Naive thymus-derived CD8-positive, alpha-beta T cell (primary cell): ENCODE data around the gene JAGN1. TPM values are rescaled to one million over a fixed set of nuclear protein-coding genes. Genes with fewer than 3 reads are reported as not detected.
A peak's percentile ranks its signal among the peaks of the same experiment; 100 is the strongest.

ENCODE experiments used
- ATAC-seq, 2 donors: fragments of 150-1000 bp; cut with Tn5 transposase in 1 of 2; sonication (Bioruptor Pico), chemical (Tn5 transposase) in 1 of 2; 1 replicate in 1 of 2; 2 replicates in 1 of 2; pipeline ENCODE4 v1.10.0; 2021; ENCODE audit warnings: mild to moderate bottlenecking in 2 of 2, moderate library complexity in 2 of 2
- POLR2A ChIA-PET: fragments of 350-600 bp; sonication (Branson Sonifier 250); formaldehyde crosslinking; loops from one replicate; lab custom pipeline; 2021; ENCODE audit warnings: antibody characterized with exemption; lab: Charles Lee
- DNase-seq, 10 donors: peaks; one replicate each; pipeline versions ENCODE4 v3.0.0 to v3.0.0-alpha.2; 2020 to 2022
- H3K27ac Mint-ChIP-seq, 10 donors: one replicate each; pipeline ENCODE4 v1.8.0; 2020 to 2022; ENCODE audit warnings: mild to moderate bottlenecking in 10 of 10, mixed read lengths in 10 of 10, moderate library complexity in 4 of 10, inconsistent platforms in 1 of 10
- H3K27me3 Mint-ChIP-seq, 5 donors: one replicate each; pipeline ENCODE4 v1.8.0; 2021 to 2022; ENCODE audit warnings: mixed read lengths in 5 of 5
- H3K36me3 Mint-ChIP-seq, 3 donors: one replicate each; pipeline ENCODE4 v1.8.0; 2020 to 2022; ENCODE audit warnings: mixed read lengths in 3 of 3, mild to moderate bottlenecking in 2 of 3, inconsistent platforms in 1 of 3
- H3K4me1 Mint-ChIP-seq, 4 donors: one replicate each; pipeline ENCODE4 v1.8.0; 2021 to 2022; ENCODE audit warnings: mixed read lengths in 4 of 4
- H3K4me3 Mint-ChIP-seq, 10 donors: one replicate each; pipeline ENCODE4 v1.8.0; 2020 to 2022; ENCODE audit warnings: mild to moderate bottlenecking in 10 of 10, mixed read lengths in 10 of 10, moderate library complexity in 6 of 10, inconsistent platforms in 1 of 10
- H3K9me3 Mint-ChIP-seq, 9 donors: one replicate each; pipeline ENCODE4 v1.8.0; 2020 to 2022; ENCODE audit warnings: mixed read lengths in 9 of 9, mild to moderate bottlenecking in 3 of 9, inconsistent platforms in 1 of 9, moderate library complexity in 1 of 9
- polyA plus RNA-seq, 3 donors: library from polyadenylated mRNA; unstranded; fragments of 300-500 nt; fragmentation: Illumina TruSeq; gene quantifications; one replicate each; pipeline ENCODE4 v1.2.3, GENCODE V29; 2021
- total RNA-seq, 8 experiments: library from RNA in 2 of 8; stranded (reverse) in 2 of 8; gene quantifications; one replicate each; pipeline ENCODE4 v1.2.3 and lab custom pipeline; 2021 to 2026

JAGN1 gene
- total and polyA plus RNA-seq, 5 experiments from 2014 or later = 38.0 to 48.5 (median 39.8) TPM

GRCh38 chr3:9942934-9943690 lies 52.7 kb downstream of the JAGN1 start:
- POLR2A ChIA-PET = interaction anchor here (0.7 to 4.0 kb wide), 2 partner anchors 9 to 10 kb away, joined by 3 to 33 read pairs; partner anchors contain the start of genes CRELD1 and PRRT3
- Mint-ChIP-seq H3K27ac (peak overlapping the region in 5 of 10 donors; percentile 21 to 70 (median 55)), H3K4me3 (peak overlapping the region in 2 of 10 donors; percentile 36 to 67)

More at GRCh38 chr3:9942934-9943690, 52.7 kb downstream of the JAGN1 start:
- no peak for ATAC-seq
- no peaks in the 10 kb centered on the region for H3K27me3 Mint-ChIP-seq
- H3K4me1 Mint-ChIP-seq = peaks cover 0 to 9% (median 4%) of the 10 kb centered on the region in 4 donors
- peaks cover 0 to 14% (median 2%) of the 10 kb centered on the region in 3 donors for H3K36me3 Mint-ChIP-seq
- DNase-seq = peak in 1 of 10 donors; percentile 27
- no peaks in the 10 kb centered on the region for H3K9me3 Mint-ChIP-seq

Other genes with a start within 250 kb of the JAGN1 start
- 10 to 100 TPM; 94.0 to 97.8 TPM for gene MTMR14, start 241.1 kb upstream of the JAGN1 start, total RNA-seq
- gene MTMR14, start 241.1 kb upstream of the JAGN1 start, polyA plus RNA-seq = 10 to 100 TPM; 52.8 to 58.9 (median 57.9) TPM
- under 1 TPM in 1 of 2 experiments, not detected in 1; 0.55 TPM for gene CPNE9, start 186.8 kb upstream of the JAGN1 start, total RNA-seq
- gene CPNE9, start 186.8 kb upstream of the JAGN1 start, polyA plus RNA-seq = not detected
- 10 to 100 TPM; 41.2 to 43.9 TPM for gene BRPF1, start 158.9 kb upstream of the JAGN1 start, total RNA-seq
- gene BRPF1, start 158.9 kb upstream of the JAGN1 start, polyA plus RNA-seq = 10 to 100 TPM in 2 of 3 donors, 1 to 10 TPM in 1; 8.8 to 24.9 (median 10.8) TPM
- 10 to 100 TPM; 25.7 to 27.0 TPM for gene OGG1, start 140.7 kb upstream of the JAGN1 start, total RNA-seq
- 10 to 100 TPM; 15.3 to 20.7 (median 18.0) TPM for gene OGG1, start 140.7 kb upstream of the JAGN1 start, polyA plus RNA-seq
- gene CAMK1, start 120.7 kb upstream of the JAGN1 start, total RNA-seq = under 1 TPM; 0.31 to 0.96 TPM
- 1 to 10 TPM in 2 of 3 donors, under 1 TPM in 1; 0.17 to 1.1 (median 1.1) TPM for gene CAMK1, start 120.7 kb upstream of the JAGN1 start, polyA plus RNA-seq
- 10 to 100 TPM; 33.3 to 35.9 TPM for gene TADA3, start 98.1 kb upstream of the JAGN1 start, total RNA-seq
- 10 to 100 TPM; 38.2 to 51.2 (median 44.1) TPM for gene TADA3, start 98.1 kb upstream of the JAGN1 start, polyA plus RNA-seq
- gene ARPC4, start 97.5 kb upstream of the JAGN1 start, total RNA-seq = 100 to 1,000 TPM; 134 to 146 TPM
- gene ARPC4, start 97.5 kb upstream of the JAGN1 start, polyA plus RNA-seq = 100 to 1,000 TPM; 201 to 229 (median 225) TPM
- gene TTLL3, start 80.3 kb upstream of the JAGN1 start, total RNA-seq = 10 to 100 TPM; 64.5 to 65.6 TPM
- gene TTLL3, start 80.3 kb upstream of the JAGN1 start, polyA plus RNA-seq = 1 to 10 TPM; 1.3 to 2.5 (median 2.2) TPM
- gene RPUSD3, start 46.6 kb upstream of the JAGN1 start, total RNA-seq = 10 to 100 TPM; 44.0 to 52.8 TPM
- 10 to 100 TPM; 55.6 to 62.4 (median 59.1) TPM for gene RPUSD3, start 46.6 kb upstream of the JAGN1 start, polyA plus RNA-seq
- gene CIDEC, start 10.4 kb upstream of the JAGN1 start, total RNA-seq = under 1 TPM in 1 of 2 experiments, not detected in 1; 0.31 TPM
- under 1 TPM in 1 of 3 donors, not detected in 2; 0.26 TPM for gene CIDEC, start 10.4 kb upstream of the JAGN1 start, polyA plus RNA-seq
- gene IL17RE, start 12.2 kb downstream of the JAGN1 start, total RNA-seq = 1 to 10 TPM in 1 of 2 experiments, under 1 TPM in 1; 0.88 to 1.3 TPM
- gene IL17RE, start 12.2 kb downstream of the JAGN1 start, polyA plus RNA-seq = under 1 TPM in 2 of 3 donors, not detected in 1; 0.16 to 0.64 TPM
- gene IL17RC, start 26.5 kb downstream of the JAGN1 start, total RNA-seq = under 1 TPM; 0.39 to 0.66 TPM
- 10 to 100 TPM in 1 of 3 donors, 1 to 10 TPM in 2; 9.5 to 10.0 (median 9.8) TPM for gene IL17RC, start 26.5 kb downstream of the JAGN1 start, polyA plus RNA-seq
- 10 to 100 TPM; 53.4 to 58.3 TPM for gene CRELD1, start 43.2 kb downstream of the JAGN1 start, total RNA-seq
- 10 to 100 TPM; 25.5 to 33.3 (median 29.2) TPM for gene CRELD1, start 43.2 kb downstream of the JAGN1 start, polyA plus RNA-seq
- gene PRRT3, start 61.8 kb downstream of the JAGN1 start, total RNA-seq = 1 to 10 TPM; 5.5 to 6.3 TPM
- 1 to 10 TPM; 2.2 to 4.4 (median 3.1) TPM for gene PRRT3, start 61.8 kb downstream of the JAGN1 start, polyA plus RNA-seq
- 10 to 100 TPM; 31.3 to 35.6 TPM for gene EMC3, start 96.2 kb downstream of the JAGN1 start, total RNA-seq
- gene EMC3, start 96.2 kb downstream of the JAGN1 start, polyA plus RNA-seq = 10 to 100 TPM; 52.6 to 61.5 (median 55.4) TPM
- 10 to 100 TPM; 21.5 to 25.5 TPM for gene FANCD2, start 135.8 kb downstream of the JAGN1 start, total RNA-seq
- 1 to 10 TPM; 3.9 to 5.6 (median 4.7) TPM for gene FANCD2, start 135.8 kb downstream of the JAGN1 start, polyA plus RNA-seq
- gene FANCD2OS, start 217.6 kb downstream of the JAGN1 start, total RNA-seq = not detected
- gene FANCD2OS, start 217.6 kb downstream of the JAGN1 start, polyA plus RNA-seq = not detected
- 10 to 100 TPM; 59.8 to 67.7 TPM for gene BRK1, start 225.1 kb downstream of the JAGN1 start, total RNA-seq
- 100 to 1,000 TPM; 202 to 259 (median 250) TPM for gene BRK1, start 225.1 kb downstream of the JAGN1 start, polyA plus RNA-seq